HCT116 (cell line): ENCODE data around the gene DDOST. TPM values are rescaled to one million over a fixed set of nuclear protein-coding genes. Genes with fewer than 3 reads are reported as not detected.

Experiments used
- ATAC-seq: fragments of 200-7000 bp; cut with Tn5 transposase; 2 replicates; pipeline ENCODE4 v1.9.1; 2020; ENCODE audit warnings: mild to moderate bottlenecking, moderate library complexity
- BruUV-seq: library from RNA; stranded (reverse); fragments of 400-500 nt; replicated peaks from 2 replicates; lab custom pipeline; 2021; lab: Mats Ljungman, UMichigan
- CTCF ChIA-PET: fragments of 300-600 bp; sonication (Branson Sonifier 250); formaldehyde crosslinking; loops from one replicate; lab custom pipeline; 2021; ENCODE audit warnings: antibody characterized with exemption; lab: Charles Lee
- POLR2A ChIA-PET: fragments of 300-600, 350-600 bp; sonication (Branson Sonifier 250); formaldehyde crosslinking; loops from one replicate; lab custom pipeline; 2021; ENCODE audit warnings: antibody characterized with exemption; lab: Charles Lee
- RAD21 ChIA-PET, 2 experiments: fragments of 300-600 bp; sonication (Branson Sonifier 250); formaldehyde crosslinking; loops; one replicate each; lab custom pipeline; 2023; ENCODE audit warnings: low total read pairs in 2 of 2; ENCODE audit not compliant: uncharacterized antibody in 2 of 2, unreplicated experiment in 2 of 2, low non-redundant PET in 1 of 2; lab: Charles Lee
- DNase-seq: peaks from one replicate; pipeline ENCODE4 v3.0.0-alpha.2; 2010; ENCODE audit warnings: low read depth, low spot score
- H2AFZ ChIP-seq: fragments of 200-600 bp; shearing (Covaris generic), sonication (generic); 2 replicates; pipeline ENCODE4 v1.6.1; 2017; ENCODE audit warnings: low read depth, mixed run types, mixed read lengths, antibody characterized with exemption, low read length; ENCODE audit not compliant: poor library complexity, severe bottlenecking
- H3K27ac ChIP-seq: 2 replicates; pipeline ENCODE4 v1.5.1; 2012; ENCODE audit warnings: low read depth, low read length
- H3K27me3 ChIP-seq: fragments of 200-600 bp; sonication (generic); 2 replicates; pipeline ENCODE4 v1.6.1; 2016; ENCODE audit warnings: mixed run types, low read length, mixed read lengths; ENCODE audit not compliant: insufficient read depth
- H3K36me3 ChIP-seq, 2 experiments: fragments of 200-500 bp in 1 of 2; fragments of 200-600 bp in 1 of 2; sonication (Bioruptor generic) in 1 of 2; sonication (generic) in 1 of 2; 2 replicates each; pipeline versions ENCODE4 v1.5.1 to v1.6.1; 2014 to 2016; ENCODE audit warnings: low read length in 2 of 2, inconsistent platforms in 1 of 2, mixed read lengths in 1 of 2, mixed run types in 1 of 2; ENCODE audit not compliant: insufficient read depth in 2 of 2, control insufficient read depth in 1 of 2
- H3K4me1 ChIP-seq, 2 experiments: fragments of 200-600 bp in 1 of 2; sonication (generic) in 1 of 2; 2 replicates each; pipeline versions ENCODE4 v1.5.1 to v1.6.1; 2012 to 2017; ENCODE audit warnings: low read length in 2 of 2, inconsistent platforms in 1 of 2, mild to moderate bottlenecking in 1 of 2, mixed read lengths in 1 of 2, mixed run types in 1 of 2, moderate library complexity in 1 of 2; ENCODE audit not compliant: insufficient read depth in 2 of 2, control insufficient read depth in 1 of 2
- H3K4me2 ChIP-seq: fragments of 200-600 bp; sonication (generic); 2 replicates; pipeline ENCODE4 v1.6.1; 2017; ENCODE audit warnings: mixed run types, low read length, mixed read lengths
- H3K4me3 ChIP-seq, 2 experiments: fragments of 200-600 bp in 1 of 2; sonication (generic) in 1 of 2; replicated peaks in 1 of 2; 2 replicates each; pipeline ENCODE4 v1.5.1; 2011 to 2016; ENCODE audit warnings: low read length in 2 of 2, control low read depth in 1 of 2, low read depth in 1 of 2, mild to moderate bottlenecking in 1 of 2, mixed read lengths in 1 of 2, mixed run types in 1 of 2
- H3K79me2 ChIP-seq: fragments of 200-600 bp; sonication (generic); 2 replicates; pipeline ENCODE4 v1.6.1; 2017; ENCODE audit warnings: mild to moderate bottlenecking, mixed run types, low read length, moderate library complexity, mixed read lengths; ENCODE audit not compliant: insufficient read depth
- H3K9ac ChIP-seq: fragments of 200-600 bp; sonication (generic); 2 replicates; pipeline ENCODE4 v1.6.1; 2016; ENCODE audit warnings: low read length, mixed read lengths
- H3K9me2 ChIP-seq: fragments of 200-600 bp; sonication (generic), shearing (Covaris generic); 2 replicates; pipeline ENCODE4 v1.6.1; 2017; ENCODE audit warnings: mixed run types, mild to moderate bottlenecking, moderate library complexity; ENCODE audit not compliant: insufficient read depth
- H3K9me3 ChIP-seq, 2 experiments: fragments of 200-500 bp in 1 of 2; fragments of 200-600 bp in 1 of 2; sonication (Bioruptor generic) in 1 of 2; sonication (generic) in 1 of 2; 2 replicates each; pipeline ENCODE4 v1.6.1; 2014 to 2017; ENCODE audit warnings: low read length in 2 of 2, mixed read lengths in 2 of 2, inconsistent platforms in 1 of 2, low read depth in 1 of 2, mild to moderate bottlenecking in 1 of 2, mixed run types in 1 of 2, moderate library complexity in 1 of 2; ENCODE audit not compliant: control insufficient read depth in 1 of 2, insufficient read depth in 1 of 2
- H4K20me1 ChIP-seq: fragments of 200-600 bp; sonication (generic), shearing (Covaris generic); 2 replicates; pipeline ENCODE4 v1.6.1; 2017; ENCODE audit warnings: mixed run types, mild to moderate bottlenecking, moderate library complexity; ENCODE audit not compliant: insufficient read depth
- CEBPB ChIP-seq: IDR thresholded peaks from 2 replicates; pipeline ENCODE4 v1.6.1; 2012; ENCODE audit warnings: low read depth
- FOSL1 ChIP-seq: IDR thresholded peaks from 2 replicates; pipeline ENCODE4 v1.6.1; 2012; ENCODE audit warnings: low read depth
- RAD21 ChIP-seq: IDR thresholded peaks from 2 replicates; pipeline ENCODE4 v1.6.1; 2012; ENCODE audit warnings: low read depth, mild to moderate bottlenecking
- TCF7L2 ChIP-seq: IDR thresholded peaks from 2 replicates; pipeline ENCODE4 v1.7.0; 2011; ENCODE audit warnings: borderline replicate concordance, inconsistent platforms; ENCODE audit not compliant: insufficient read depth, insufficient read length; ENCODE audit errors: extremely low read depth
- YY1 ChIP-seq: IDR thresholded peaks from 2 replicates; pipeline ENCODE4 v1.6.1; 2011; ENCODE audit warnings: low read length, low read depth, moderate library complexity, mild to moderate bottlenecking; ENCODE audit not compliant: insufficient replicate concordance; ENCODE audit errors: extremely low read depth
- ZFX ChIP-seq: fragments of 450-650 bp; IDR thresholded peaks from 2 replicates; pipeline ENCODE4 v1.6.1; 2017
- intact Hi-C: fragments of 100-400 bp; cut with micrococcal nuclease; formaldehyde crosslinking; loops from 2 replicates; pipeline ENCODE4 v1.10.0; 2022
- total RNA-seq: library from RNA; stranded (reverse); gene quantifications from one replicate; pipeline ENCODE4 v1.2.1, GENCODE V29; 2021; ENCODE audit not compliant: unreplicated experiment
- TF ChIP-seq, protein P1 (sequence below), 3 experiments: fragments of 200-600 bp in 1 of 3; sonication (generic) in 1 of 3; IDR thresholded peaks in 2 of 3; conservative IDR thresholded peaks in 1 of 3; 2 replicates each; pipeline ENCODE4 v1.5.1; 2012 to 2017; ENCODE audit warnings: low read depth in 2 of 3, low read length in 2 of 3, antibody characterized with exemption in 1 of 3, borderline replicate concordance in 1 of 3, control low read depth in 1 of 3, mild to moderate bottlenecking in 1 of 3, mixed read lengths in 1 of 3, mixed run types in 1 of 3, moderate library complexity in 1 of 3; ENCODE audit not compliant: insufficient read depth in 1 of 3
- TF ChIP-seq, protein P2 (sequence below): IDR thresholded peaks from 2 replicates; pipeline ENCODE4 v1.6.1; 2012

Gene DDOST
- total RNA-seq, 1 experiment from 2014 or later: 387 TPM

DNA sequence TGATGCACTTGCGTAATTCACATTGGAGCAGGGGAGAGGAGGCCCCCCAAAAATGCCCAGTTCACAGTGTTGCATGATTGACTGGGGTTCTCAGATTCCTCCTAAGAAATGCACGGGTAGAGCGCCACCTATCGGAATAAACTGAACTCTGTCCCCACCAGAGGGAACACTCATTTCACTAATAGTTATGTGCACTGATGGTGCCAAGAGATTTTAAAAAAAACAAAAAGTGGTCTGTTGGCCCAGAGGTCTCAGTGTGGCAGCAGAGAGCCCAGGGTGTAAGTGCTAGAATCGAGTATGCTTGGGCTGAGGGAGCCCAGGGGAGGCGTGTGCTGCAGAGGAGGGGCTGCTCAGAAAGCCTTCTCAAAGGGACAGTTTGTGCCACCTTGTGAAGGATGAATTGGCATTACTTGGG is 21.0 kb downstream of the DDOST start:
- POLR2A ChIA-PET: no interaction called here
- Histone ChIP-seq H3K4me2 (no peak overlapping the region), H3K79me2 (no peaks in the 10 kb centered on the region), H4K20me1 (no peaks in the 10 kb centered on the region), H2AFZ (no peak overlapping the region), H3K27ac (no peak overlapping the region), H3K9me3 (no peaks in the 10 kb centered on the region), H3K27me3 (no peaks in the 10 kb centered on the region), H3K4me1 (0 out of 4 replicates have a peak, but pooled peaks cover under 1 to 2% of the 10 kb centered on the region in 2 experiments), H3K36me3 (peaks cover 0 to 2% of the 10 kb centered on the region in 2 experiments; a peak in 1 of 4 replicates), H3K4me3 (no peak overlapping the region), H3K9ac (no peak overlapping the region), H3K9me2 (no peaks in the 10 kb centered on the region)
- ATAC-seq (peak; percentile 81), DNase-seq (peak; percentile 37)
- RAD21 ChIA-PET: no interaction called here
- BruUV-seq: no TSS peak
- intact Hi-C loops: loop anchor here (1.0 to 2.0 kb wide), 2 partner anchors 65 to 118 kb away; no protein-coding TSS in a partner anchor
- no peak for TF ChIP-seq YY1
- TF ChIP-seq, protein P1, sequence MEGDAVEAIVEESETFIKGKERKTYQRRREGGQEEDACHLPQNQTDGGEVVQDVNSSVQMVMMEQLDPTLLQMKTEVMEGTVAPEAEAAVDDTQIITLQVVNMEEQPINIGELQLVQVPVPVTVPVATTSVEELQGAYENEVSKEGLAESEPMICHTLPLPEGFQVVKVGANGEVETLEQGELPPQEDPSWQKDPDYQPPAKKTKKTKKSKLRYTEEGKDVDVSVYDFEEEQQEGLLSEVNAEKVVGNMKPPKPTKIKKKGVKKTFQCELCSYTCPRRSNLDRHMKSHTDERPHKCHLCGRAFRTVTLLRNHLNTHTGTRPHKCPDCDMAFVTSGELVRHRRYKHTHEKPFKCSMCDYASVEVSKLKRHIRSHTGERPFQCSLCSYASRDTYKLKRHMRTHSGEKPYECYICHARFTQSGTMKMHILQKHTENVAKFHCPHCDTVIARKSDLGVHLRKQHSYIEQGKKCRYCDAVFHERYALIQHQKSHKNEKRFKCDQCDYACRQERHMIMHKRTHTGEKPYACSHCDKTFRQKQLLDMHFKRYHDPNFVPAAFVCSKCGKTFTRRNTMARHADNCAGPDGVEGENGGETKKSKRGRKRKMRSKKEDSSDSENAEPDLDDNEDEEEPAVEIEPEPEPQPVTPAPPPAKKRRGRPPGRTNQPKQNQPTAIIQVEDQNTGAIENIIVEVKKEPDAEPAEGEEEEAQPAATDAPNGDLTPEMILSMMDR (IDR thresholded peaks at IDR 0.05 in 2 of 3, conservative IDR thresholded peaks at IDR 0.05 in 1 of 3; ENCODE audit: borderline replicate concordance in 1 of 3, insufficient read depth in 1 of 3, low read depth in 2 of 3, low read length in 2 of 3): peak; percentile 78 to 91 (median 88)
- TF ChIP-seq RAD21: peak; percentile 94
- TF ChIP-seq CEBPB: no peak
- no peak for TF ChIP-seq TCF7L2
- no peak for TF ChIP-seq ZFX
- no peak for TF ChIP-seq FOSL1
- TF ChIP-seq, protein P2, sequence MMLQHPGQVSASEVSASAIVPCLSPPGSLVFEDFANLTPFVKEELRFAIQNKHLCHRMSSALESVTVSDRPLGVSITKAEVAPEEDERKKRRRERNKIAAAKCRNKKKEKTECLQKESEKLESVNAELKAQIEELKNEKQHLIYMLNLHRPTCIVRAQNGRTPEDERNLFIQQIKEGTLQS: no peak
- CTCF ChIA-PET: interaction anchor here (2.3 kb wide), 1 partner anchor 65 kb away, joined by 12 read pairs; no protein-coding TSS in a partner anchor
